ENCODE measurements around the gene CTNND2. TPM values are rescaled to one million over a fixed set of nuclear protein-coding genes. Genes with fewer than 3 reads are reported as not detected.

CTNND2 gene
- total RNA-seq, 1 experiment from 2014 or later: 7.0 TPM

- H3K27me3 Mint-ChIP-seq (ENCODE audit: low read depth): no peaks in the 10 kb centered on the region
Measured at GRCh38 chr5:11429254-11429653, 475.0 kb downstream of the CTNND2 start.

More at GRCh38 chr5:11429254-11429653, 475.0 kb downstream of the CTNND2 start:
- Histone ChIP-seq H2BK20ac (ENCODE audit: low read depth, low read length, poor library complexity, severe bottlenecking) (no peak overlapping the region), H4K20me1 (ENCODE audit: control insufficient read depth, insufficient read depth, insufficient read length) (no peaks in the 10 kb centered on the region), H3T11ph (ENCODE audit: low read length) (no peak overlapping the region), H3K4me1 (ENCODE audit: insufficient read depth, low read length) (no peaks in the 10 kb centered on the region), H2BK15ac (ENCODE audit: low read depth, low read length) (no peak overlapping the region), H3K9me3 (ENCODE audit: control insufficient read depth, low read depth, low read length) (no peaks in the 10 kb centered on the region), H4K91ac (ENCODE audit: insufficient read length, low read depth, low read length) (no peak overlapping the region), H2AFZ (ENCODE audit: low read length) (no peak overlapping the region), H3K27me3 (ENCODE audit: insufficient read depth, low read length) (no peaks in the 10 kb centered on the region), H2BK5ac (ENCODE audit: insufficient read length, low read length) (no peak overlapping the region), H2BK12ac (ENCODE audit: insufficient read length, low read depth, low read length) (no peak overlapping the region), H2AK5ac (ENCODE audit: insufficient read length, low read length) (no peak overlapping the region), H4K5ac (ENCODE audit: insufficient read length, low read depth, low read length) (no peak overlapping the region), H3K27ac (ENCODE audit: insufficient read length, low read depth, low read length) (no peak overlapping the region), H3K23me2 (ENCODE audit: insufficient read length, low read depth, low read length, poor library complexity, severe bottlenecking) (no peaks in the 10 kb centered on the region), H3K23ac (ENCODE audit: insufficient read length, low read depth, low read length) (no peak overlapping the region), H4K8ac (replicated peaks; ENCODE audit: insufficient read length, low read depth, low read length) (no peak overlapping the region), H3K79me2 (ENCODE audit: insufficient read depth, low read length) (no peaks in the 10 kb centered on the region), H3K18ac (ENCODE audit: insufficient read length, low read depth, low read length) (no peak overlapping the region), H3K9ac (ENCODE audit: extremely low read depth, insufficient read length, low read length) (no peak overlapping the region), H2BK120ac (ENCODE audit: low read depth, low read length, poor library complexity, severe bottlenecking) (no peak overlapping the region), H3K56ac (ENCODE audit: insufficient read length, low read depth, low read length) (no peak overlapping the region), H3K79me1 (ENCODE audit: insufficient read depth, low read depth, low read length, poor library complexity, severe bottlenecking) (no peaks in the 10 kb centered on the region), H3K14ac (ENCODE audit: insufficient read depth, low read length) (no peak overlapping the region), H3K4ac (ENCODE audit: low read depth, low read length) (no peak overlapping the region), H3K4me2 (ENCODE audit: insufficient read depth, insufficient read length, low read length) (no peak overlapping the region)
- no peak for TF ChIP-seq CTCF (conservative IDR thresholded peaks at IDR 0.05)
- no peaks in the 10 kb centered on the region for H3K36me3 Mint-ChIP-seq (ENCODE audit: insufficient read depth in 1 of 3, low read depth in 3 of 3)
- WGBS (ENCODE audit: extremely low coverage, insufficient read length, low lambda C conversion rate): no CpG with 5 or more reads among the region's 7 CpGs
- DNase-seq: no peak
- H3K9me3 Mint-ChIP-seq: no peaks in the 10 kb centered on the region
- H3K4me3 Mint-ChIP-seq: no peak overlapping the region
- H3K4me1 Mint-ChIP-seq: peaks cover 3% of the 10 kb centered on the region in 2 experiments; a peak in 1 of 4 replicates
- H3K27ac Mint-ChIP-seq: no peak overlapping the region
